AG10803 (cell line): ENCODE results near the gene HS2ST1.
"Not testable (repeated sequence)": the region's sequence is repeated elsewhere in the genome, so short reads cannot be mapped to it uniquely, and the experiment has no call there.

Experiments used
- DNase-seq: peaks from one replicate; pipeline ENCODE4 v3.0.0; 2010; ENCODE audit warnings: low read depth
- H3K4me3 ChIP-seq: 2 replicates; pipeline ENCODE4 v1.5.1; 2011; ENCODE audit warnings: mild to moderate bottlenecking, low read length, control low read depth
- CTCF ChIP-seq: conservative IDR thresholded peaks from 2 replicates; pipeline ENCODE4 v1.5.1; 2011; ENCODE audit warnings: mild to moderate bottlenecking, low read length, control low read depth, inconsistent platforms

Gene HS2ST1

GRCh38 chr1:87017998-87018672, 103.7 kb downstream of the HS2ST1 start:
- TF ChIP-seq CTCF: no peak
- DNase-seq: peak; percentile 33
- H3K4me3 ChIP-seq: no peak overlapping the region

GRCh38 chr1:87023326-87023725, 108.9 kb downstream of the HS2ST1 start:
- no peak for TF ChIP-seq CTCF
- no peak overlapping the region for H3K4me3 ChIP-seq

GRCh38 chr1:87024936-87025540, 110.6 kb downstream of the HS2ST1 start:
- no peak overlapping the region for H3K4me3 ChIP-seq
- peak; percentile 64 for TF ChIP-seq CTCF
- DNase-seq: peak; percentile 25

More at GRCh38 chr1:87023326-87023725, 108.9 kb downstream of the HS2ST1 start:
- no peak for DNase-seq

GRCh38 chr1:87027561-87027960, 113.1 kb downstream of the HS2ST1 start:
- not testable (repeated sequence) for H3K4me3 ChIP-seq, DNase-seq

- no peak for TF ChIP-seq CTCF
- DNase-seq: no peak
- H3K4me3 ChIP-seq: no peak overlapping the region
Observed at GRCh38 chr1:87028576-87028975, 114.1 kb downstream of the HS2ST1 start.

GRCh38 chr1:87030740-87031690, 116.6 kb downstream of the HS2ST1 start:
- no peak overlapping the region for H3K4me3 ChIP-seq
- TF ChIP-seq CTCF: no peak

GRCh38 chr1:87034351-87034750, 119.9 kb downstream of the HS2ST1 start:
- DNase-seq: no peak
- H3K4me3 ChIP-seq: no peak overlapping the region
- no peak for TF ChIP-seq CTCF

More at GRCh38 chr1:87030740-87031690, 116.6 kb downstream of the HS2ST1 start:
- DNase-seq: no peak
